Keratinocyte (primary cell): ENCODE data around the gene PLA2G4F.

Experiments used
- EZH2 ChIP-seq: IDR thresholded peaks from one replicate; pipeline ENCODE4 v1.6.1; 2012; ENCODE audit warnings: inconsistent platforms, mild to moderate bottlenecking, low read length, moderate library complexity
- TF ChIP-seq, protein P1 (sequence below), 3 experiments: IDR thresholded peaks in 1 of 3; conservative IDR thresholded peaks in 1 of 3; optimal IDR thresholded peaks in 1 of 3; 2 replicates in 2 of 3; 3 replicates in 1 of 3; pipeline versions ENCODE3 to v1.5.1; 2011; ENCODE audit warnings: low read length in 3 of 3, mild to moderate bottlenecking in 3 of 3, moderate library complexity in 2 of 3, control low read depth in 1 of 3, inconsistent platforms in 1 of 3; ENCODE audit not compliant: insufficient read depth in 2 of 3; ENCODE audit errors: extremely low read depth in 1 of 3

DNA sequence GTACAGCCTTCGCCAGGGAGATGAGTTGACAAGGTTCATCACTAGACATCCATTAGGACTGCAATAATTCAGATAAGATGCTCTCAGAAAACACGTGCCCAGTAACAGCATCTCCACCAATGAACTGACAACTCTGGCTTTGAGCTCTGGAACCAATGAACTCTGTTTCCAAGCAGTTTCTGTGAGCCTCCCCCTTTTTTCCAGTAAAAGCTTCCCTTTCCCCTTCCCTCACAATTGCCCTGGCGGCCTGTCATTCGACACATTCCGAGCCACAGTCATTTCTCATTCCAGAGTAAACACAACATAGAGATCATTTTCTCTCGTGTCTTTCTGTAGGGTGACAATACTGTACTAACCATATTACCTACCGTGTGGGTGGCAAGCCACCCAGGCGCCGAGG is 65.7 kb downstream of the PLA2G4F start:
- TF ChIP-seq, protein P1, sequence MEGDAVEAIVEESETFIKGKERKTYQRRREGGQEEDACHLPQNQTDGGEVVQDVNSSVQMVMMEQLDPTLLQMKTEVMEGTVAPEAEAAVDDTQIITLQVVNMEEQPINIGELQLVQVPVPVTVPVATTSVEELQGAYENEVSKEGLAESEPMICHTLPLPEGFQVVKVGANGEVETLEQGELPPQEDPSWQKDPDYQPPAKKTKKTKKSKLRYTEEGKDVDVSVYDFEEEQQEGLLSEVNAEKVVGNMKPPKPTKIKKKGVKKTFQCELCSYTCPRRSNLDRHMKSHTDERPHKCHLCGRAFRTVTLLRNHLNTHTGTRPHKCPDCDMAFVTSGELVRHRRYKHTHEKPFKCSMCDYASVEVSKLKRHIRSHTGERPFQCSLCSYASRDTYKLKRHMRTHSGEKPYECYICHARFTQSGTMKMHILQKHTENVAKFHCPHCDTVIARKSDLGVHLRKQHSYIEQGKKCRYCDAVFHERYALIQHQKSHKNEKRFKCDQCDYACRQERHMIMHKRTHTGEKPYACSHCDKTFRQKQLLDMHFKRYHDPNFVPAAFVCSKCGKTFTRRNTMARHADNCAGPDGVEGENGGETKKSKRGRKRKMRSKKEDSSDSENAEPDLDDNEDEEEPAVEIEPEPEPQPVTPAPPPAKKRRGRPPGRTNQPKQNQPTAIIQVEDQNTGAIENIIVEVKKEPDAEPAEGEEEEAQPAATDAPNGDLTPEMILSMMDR (optimal IDR thresholded peaks at IDR 0.05 in 1 of 3, IDR thresholded peaks at IDR 0.05 in 1 of 3, conservative IDR thresholded peaks at IDR 0.05 in 1 of 3; ENCODE audit: extremely low read depth in 1 of 3, insufficient read depth in 2 of 3, low read length in 3 of 3), result no peak
- TF ChIP-seq EZH2, result no peak
